GM18517 (cell line): ENCODE data around the gene STAC.
"Not testable (repeated sequence)": the region's sequence is repeated elsewhere in the genome, so short reads cannot be mapped to it uniquely, and the experiment has no call there.

Source experiments
- ATAC-seq: cut with Tn5 transposase; IDR thresholded peaks from one replicate; pipeline ENCODE4 v1.9.1; 2021; ENCODE audit warnings: mild to moderate bottlenecking, moderate library complexity; ENCODE audit not compliant: unreplicated experiment

Gene STAC

DNA sequence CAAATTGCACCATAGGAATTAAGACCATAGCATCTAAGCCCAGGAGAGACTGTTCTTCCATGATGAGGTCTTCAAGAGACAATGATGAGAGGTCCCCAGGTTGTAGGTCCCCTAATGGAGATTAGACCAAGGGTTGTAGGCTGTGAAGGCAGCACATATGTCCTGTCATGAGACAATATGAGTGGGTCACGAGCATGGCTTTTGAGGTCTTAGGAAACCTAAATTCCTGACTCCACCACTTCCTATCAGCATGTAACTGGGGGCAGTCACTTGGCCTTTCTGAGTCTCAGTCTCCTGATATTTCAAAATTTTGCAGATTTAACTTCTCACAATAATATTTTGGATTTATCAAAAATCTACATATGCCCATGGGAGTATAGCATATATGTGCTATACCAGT, 31.3 kb downstream of the STAC start:
- no peak for ATAC-seq

DNA sequence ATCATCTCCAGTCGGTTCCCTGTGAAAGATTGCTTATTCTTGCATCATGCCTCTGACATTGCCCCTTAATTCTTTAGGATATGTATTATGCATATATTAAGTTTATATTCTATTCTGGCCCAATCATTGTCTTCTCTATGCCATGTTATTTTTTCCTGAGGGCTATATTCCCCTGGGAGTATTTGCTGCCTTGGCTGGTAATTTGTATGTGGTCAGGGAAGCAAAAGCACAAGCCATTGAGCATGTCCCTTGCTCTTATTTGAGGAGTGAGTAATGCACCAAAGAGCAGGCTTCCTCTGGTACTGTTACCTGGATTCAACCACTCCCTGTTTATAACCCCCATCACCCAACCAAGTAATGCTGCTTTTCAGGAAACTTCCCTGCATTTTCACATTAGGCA, 36.3 kb downstream of the STAC start:
- ATAC-seq, result no peak

DNA sequence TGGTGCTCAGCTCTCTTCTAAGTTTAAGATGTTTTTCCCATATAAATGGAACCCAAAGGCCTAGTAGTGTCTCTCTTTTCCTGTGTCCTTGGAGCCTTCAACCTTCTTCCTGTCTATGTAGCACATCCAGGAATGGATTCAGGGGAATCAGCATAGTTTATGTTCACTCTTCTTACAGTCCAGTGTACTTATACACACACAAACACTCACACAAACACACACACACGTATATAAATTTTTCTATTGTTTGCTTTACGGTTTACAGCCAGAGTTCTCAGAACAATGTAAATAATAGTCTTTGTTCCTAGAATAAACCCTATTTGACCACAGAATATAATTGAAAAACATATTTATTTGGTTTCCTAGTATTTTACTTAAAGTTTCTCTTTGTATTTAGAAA, 36.9 kb downstream of the STAC start:
- no peak for ATAC-seq

DNA sequence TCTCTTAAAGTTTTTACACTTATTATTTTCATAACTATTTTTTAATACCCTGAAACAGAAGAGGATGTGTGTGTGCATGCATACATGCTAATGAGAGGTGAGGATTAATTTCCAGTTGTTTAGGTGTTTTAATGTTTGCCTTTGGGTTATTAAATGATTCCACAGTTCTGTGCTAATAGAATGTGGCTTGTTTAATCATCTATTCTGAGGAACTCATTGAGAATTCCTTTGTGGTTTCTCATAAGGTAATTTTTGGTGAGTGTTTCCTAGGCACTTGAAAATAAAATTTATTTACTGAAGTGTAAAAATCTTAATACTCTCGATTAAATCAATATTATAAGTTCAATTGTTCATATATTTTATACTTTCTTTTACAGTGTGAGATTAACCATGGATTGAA, 38.0 kb downstream of the STAC start:
- no peak for ATAC-seq

- no peak for ATAC-seq
Observed at GRCh38 chr3:36428445-36428844, 48.1 kb downstream of the STAC start.

- no peak for ATAC-seq
Observed at GRCh38 chr3:36429986-36430485, 49.7 kb downstream of the STAC start.

DNA sequence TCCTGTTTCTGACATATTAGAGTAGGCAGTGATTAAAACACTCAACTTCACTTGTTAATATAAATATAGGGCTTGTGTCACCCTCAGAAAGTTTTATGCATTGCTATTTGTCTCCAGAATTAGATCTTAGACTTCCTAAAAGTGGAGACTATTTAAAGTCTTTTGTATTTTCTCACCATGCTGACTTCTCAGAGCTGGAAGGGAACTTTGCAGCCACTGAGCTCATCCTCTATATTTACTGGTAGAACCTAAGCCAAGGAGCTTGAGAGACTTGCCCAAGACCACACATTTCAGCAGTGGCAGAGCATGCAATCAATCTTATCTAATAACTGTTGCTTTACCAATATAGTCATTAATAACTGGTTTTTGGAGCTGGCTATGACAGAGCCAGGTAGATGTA, 53.2 kb downstream of the STAC start:
- ATAC-seq, result no peak

GRCh38 chr3:36434687-36435426, 54.6 kb downstream of the STAC start:
- no peak for ATAC-seq

DNA sequence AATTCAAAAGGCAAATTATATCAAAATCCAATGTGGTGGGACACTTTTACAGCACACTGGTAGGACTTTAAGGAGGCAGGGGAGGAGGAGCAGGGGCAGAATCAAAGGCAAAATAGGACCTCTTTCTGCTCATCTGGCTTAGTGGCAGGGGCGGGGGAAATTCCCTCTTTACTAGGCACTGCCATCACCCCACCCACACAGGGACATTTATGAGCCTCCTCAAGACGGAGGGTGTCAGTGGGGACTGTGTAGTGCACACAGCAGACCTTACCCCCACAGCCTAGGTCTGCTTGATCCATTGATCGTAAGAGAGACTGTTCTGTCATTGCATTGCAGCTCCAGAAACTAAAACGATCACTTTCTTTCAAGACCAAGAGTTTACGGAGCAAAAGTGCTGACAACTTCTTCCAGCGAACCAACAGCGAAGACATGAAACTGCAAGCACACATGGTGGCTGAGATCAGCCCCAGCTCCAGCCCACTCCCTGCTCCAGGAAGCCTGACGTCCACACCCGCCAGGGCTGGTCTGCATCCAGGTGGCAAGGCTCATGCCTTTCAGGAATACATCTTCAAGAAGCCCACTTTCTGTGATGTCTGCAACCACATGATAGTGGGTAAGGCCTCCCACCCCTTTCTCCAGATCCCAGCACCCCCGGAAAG, 62.9 kb downstream of the STAC start:
- no peak for ATAC-seq

- no peak for ATAC-seq
Observed at GRCh38 chr3:36444909-36445308, 64.6 kb downstream of the STAC start.

DNA sequence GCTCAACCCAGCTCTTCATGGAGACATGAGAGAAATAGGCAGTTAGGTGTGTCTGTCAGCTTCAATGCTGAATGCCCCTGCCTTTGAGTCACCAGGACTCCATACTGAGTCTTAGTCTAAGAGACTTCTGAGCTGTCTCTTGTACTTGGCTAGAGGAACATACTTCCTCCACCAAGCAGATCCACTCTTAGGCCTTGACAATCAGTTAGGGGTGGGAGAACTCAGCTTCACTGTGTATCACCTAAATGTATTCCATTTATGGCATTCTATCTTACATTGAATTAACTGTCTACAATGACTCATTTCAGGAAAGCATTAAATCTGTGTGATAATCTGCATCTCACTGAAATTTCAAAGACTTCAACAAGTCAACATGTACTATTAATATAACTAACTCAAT, 66.0 kb downstream of the STAC start:
- ATAC-seq, result no peak

DNA sequence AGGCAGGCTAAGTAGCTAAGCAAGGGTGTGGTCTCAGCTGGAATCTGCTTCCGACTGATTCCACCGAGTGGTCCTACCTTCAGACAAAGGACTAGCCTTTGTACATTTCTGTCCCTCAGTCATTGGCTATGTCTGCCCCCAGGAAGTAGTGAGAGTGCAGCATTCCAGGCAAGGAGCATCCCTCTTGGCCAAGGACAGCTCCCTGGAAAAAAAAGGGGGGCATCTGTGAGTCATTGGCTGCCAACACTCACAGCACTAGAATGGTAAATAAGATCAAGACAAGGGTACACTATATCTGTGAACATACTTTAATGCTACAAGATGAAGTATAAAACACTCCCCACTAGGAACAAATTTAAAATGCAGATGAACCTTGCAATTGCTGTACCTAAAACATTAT, 66.8 kb downstream of the STAC start:
- ATAC-seq, result no peak

- ATAC-seq, result no peak
Observed at GRCh38 chr3:36451816-36452215, 71.5 kb downstream of the STAC start.

DNA sequence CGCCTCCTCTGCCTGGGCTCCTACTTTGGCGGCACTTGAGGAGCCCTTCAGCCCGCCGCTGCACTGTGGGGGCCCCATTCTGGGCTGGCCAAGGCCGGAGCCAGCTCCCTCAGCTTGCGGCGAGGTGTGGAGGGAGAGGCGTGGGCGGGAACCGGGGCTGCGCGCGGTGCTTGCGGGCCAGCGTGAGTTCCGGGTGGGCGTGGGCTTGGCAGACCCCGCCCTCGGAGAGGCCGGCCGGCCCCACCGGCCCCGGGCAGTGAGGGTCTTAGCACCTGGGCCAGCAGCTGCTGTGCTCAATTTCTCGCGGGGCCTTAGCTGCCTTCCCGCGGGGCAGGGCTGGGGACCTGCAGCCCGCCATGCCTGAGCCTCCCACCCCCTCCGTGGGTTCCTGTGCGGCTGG, 72.9 kb downstream of the STAC start:
- ATAC-seq, result not testable (repeated sequence)

DNA sequence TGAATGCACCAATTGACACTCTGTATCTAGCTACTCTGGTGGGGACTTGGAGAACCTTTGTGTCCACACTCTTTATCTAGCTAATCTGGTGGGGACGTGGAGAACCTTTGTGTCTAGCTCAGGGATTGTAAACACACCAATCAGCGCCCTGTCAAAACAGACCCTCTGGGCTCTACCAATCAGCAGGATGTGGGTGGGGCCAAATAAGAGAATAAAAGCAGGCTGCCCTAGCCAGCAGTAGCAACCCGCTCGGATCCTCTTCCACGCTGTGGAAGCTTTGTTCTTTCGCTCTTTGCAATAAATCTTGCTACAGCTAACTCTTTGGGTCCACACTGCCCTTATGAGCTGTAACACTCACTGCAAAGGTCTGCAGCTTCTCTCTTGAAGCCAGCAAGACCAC, 73.6 kb downstream of the STAC start:
- not testable (repeated sequence) for ATAC-seq

DNA sequence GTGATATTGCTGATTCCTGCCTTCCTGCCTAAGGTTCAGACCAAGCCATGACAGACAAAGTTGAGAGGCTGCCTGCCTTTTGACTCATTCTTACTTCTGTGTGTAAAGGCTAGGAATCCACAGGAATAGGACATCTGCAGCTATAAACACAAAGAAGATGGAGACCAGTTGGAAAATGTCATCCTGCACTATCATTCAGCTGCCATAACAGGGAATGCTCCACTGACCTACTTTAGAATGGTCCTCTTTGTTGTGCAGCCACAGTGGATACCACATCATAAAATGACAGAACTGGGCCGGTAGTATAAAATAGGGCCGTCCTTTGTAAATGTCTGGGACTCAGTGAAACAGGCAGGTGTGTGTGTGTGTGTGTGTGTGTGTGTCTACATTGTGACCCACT, 75.1 kb downstream of the STAC start:
- ATAC-seq, result no peak

DNA sequence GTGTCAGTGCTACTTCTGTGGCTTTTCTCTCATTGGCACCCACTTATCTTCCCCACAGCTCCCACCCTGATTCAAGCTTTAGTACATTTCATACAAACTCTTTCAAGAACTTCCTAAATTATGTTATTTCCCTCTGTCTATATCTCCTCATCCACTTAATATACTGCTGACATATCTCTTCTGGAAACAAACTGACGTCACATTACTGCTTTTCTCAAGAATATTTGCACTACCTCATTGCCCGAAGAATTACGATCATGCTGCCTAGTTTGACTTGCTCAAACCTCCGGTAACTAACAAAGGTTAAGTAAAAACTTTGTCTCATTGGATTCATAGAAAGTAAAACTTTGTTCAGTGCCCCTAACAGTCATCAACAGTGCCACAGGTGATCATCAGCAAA, 76.5 kb downstream of the STAC start:
- ATAC-seq, result no peak

GRCh38 chr3:36457667-36458066, 77.4 kb downstream of the STAC start:
- no peak for ATAC-seq

DNA sequence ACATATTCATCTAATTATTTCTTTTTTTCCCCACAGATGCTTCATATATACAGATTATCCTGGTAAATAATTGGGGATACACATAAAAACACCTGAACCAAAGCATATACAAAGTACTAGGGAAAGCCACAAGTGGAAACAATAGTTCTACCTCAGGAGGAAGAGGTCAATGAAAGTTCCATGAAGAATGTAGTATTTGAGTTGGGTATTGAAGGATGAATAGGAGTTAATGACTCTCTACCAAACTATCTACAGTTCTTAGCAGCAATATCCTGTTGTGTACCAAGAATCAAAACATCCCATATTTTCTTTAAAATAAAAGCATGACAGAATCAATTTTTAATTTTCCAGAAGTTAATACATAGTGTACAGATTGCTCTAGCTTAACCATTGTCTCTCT, 78.9 kb downstream of the STAC start:
- no peak for ATAC-seq

DNA sequence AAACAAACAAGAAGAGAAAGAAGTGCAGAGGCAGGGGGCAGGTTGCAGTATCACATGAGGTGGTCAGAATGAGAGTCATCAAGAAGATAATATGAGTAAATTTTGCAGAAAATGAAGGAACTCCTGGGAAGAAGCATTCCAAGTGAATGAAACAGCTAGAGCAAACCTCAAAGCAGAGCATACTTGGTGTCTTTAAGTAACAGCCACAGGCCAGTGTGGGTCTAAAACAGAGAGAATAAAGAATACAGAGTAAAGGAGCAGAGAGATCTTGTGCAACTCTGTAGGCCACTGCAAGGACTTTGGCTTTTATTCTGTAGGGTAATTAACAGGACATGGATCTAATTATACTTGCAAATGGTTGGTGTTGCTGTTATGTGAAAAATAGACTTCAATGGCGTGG, 81.3 kb downstream of the STAC start:
- no peak for ATAC-seq

DNA sequence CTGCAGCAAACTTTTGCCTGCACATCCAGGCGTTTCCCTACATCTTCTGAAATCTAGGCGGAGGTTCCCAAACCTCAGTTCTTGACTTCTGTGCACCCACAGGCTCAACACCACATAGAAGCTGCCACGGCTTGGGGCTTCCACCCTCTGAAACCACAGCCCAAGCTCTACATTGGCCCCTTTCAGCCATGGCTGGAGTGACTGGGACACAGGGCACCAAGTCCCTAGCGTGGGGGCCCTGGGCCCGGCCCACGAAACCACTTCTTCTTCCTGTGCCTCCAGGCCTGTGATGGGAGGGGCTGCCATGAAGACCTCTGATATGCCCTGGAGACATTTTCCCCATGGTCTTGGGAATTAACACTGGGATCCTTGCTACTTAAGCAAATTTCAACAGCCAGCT, 91.7 kb downstream of the STAC start:
- not testable (repeated sequence) for ATAC-seq

DNA sequence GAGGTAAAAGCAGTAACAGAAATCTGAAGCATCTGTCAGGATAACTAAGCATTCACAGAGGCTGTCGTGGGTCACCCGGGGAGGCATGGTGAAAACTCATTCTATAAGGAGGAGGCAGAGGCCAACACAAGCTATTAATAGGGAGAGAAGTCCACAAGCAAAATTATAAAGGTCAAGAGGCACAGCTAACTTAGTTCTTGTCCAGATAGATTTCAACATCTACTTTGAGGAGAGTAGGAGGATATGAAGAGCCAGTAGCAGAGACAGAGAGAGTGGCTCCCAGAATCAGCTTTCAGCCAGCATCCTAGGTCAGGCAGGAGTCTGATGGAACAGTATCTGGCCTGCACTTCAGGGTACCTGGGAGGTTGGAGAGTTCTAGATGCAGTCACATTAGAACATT, 95.3 kb downstream of the STAC start:
- ATAC-seq, result no peak
